ENCODE results near the gene RERE.

Gene RERE

GRCh38 chr1:8552820-8553397 lies 264.5 kb downstream of the RERE start:
- peak in 3 of 58 donors; percentile 12 to 38 (median 16) for DNase-seq

- no peak for DNase-seq
These were observed 265.6 kb downstream of the RERE start for GRCh38 chr1:8551613-8552489.

GRCh38 chr1:8551057-8551456 lies 266.4 kb downstream of the RERE start:
- DNase-seq, result peak in 1 of 58 donors; percentile 11

GRCh38 chr1:8547791-8548190 lies 269.6 kb downstream of the RERE start:
- DNase-seq, result no peak

- DNase-seq, result no peak
These were observed 272.4 kb downstream of the RERE start for GRCh38 chr1:8545078-8545477.

GRCh38 chr1:8544644-8545043 lies 272.8 kb downstream of the RERE start:
- DNase-seq, result no peak

GRCh38 chr1:8543965-8544364 lies 273.5 kb downstream of the RERE start:
- DNase-seq, result no peak

- no peak for DNase-seq
These were observed 275.4 kb downstream of the RERE start for GRCh38 chr1:8541961-8542521.

GRCh38 chr1:8540971-8541370 lies 276.5 kb downstream of the RERE start:
- DNase-seq, result no peak

- no peak for DNase-seq
These were observed 277.0 kb downstream of the RERE start for GRCh38 chr1:8540261-8540941.

- DNase-seq, result no peak
These were observed 277.8 kb downstream of the RERE start for GRCh38 chr1:8539683-8540082.

GRCh38 chr1:8538502-8538901 lies 278.9 kb downstream of the RERE start:
- DNase-seq, result no peak

GRCh38 chr1:8537991-8538390 lies 279.4 kb downstream of the RERE start:
- no peak for DNase-seq

GRCh38 chr1:8536515-8536914 lies 280.9 kb downstream of the RERE start:
- DNase-seq, result no peak

- no peak for DNase-seq
These were observed 283.5 kb downstream of the RERE start for GRCh38 chr1:8533907-8534306.

- no peak for DNase-seq
These were observed 284.3 kb downstream of the RERE start for GRCh38 chr1:8533124-8533523.

- DNase-seq, result no peak
These were observed 287.5 kb downstream of the RERE start for GRCh38 chr1:8529901-8530300.

GRCh38 chr1:8527941-8528340 lies 289.5 kb downstream of the RERE start:
- no peak for DNase-seq

GRCh38 chr1:8525558-8526275 lies 291.7 kb downstream of the RERE start:
- peak; percentile 22 to 98 (median 89) for DNase-seq

GRCh38 chr1:8525216-8525557 lies 292.3 kb downstream of the RERE start:
- peak in 28 of 58 donors; percentile 9 to 72 (median 34) for DNase-seq

- no peak for DNase-seq
These were observed 292.7 kb downstream of the RERE start for GRCh38 chr1:8524627-8525157.

Measured in anterior cingulate cortex (tissue), 58 donors.